ENCODE data around the gene LHX3. TPM values are rescaled to one million over a fixed set of nuclear protein-coding genes. Genes with fewer than 3 reads are reported as not detected.

The LHX3 gene
- total RNA-seq, 1 experiment from 2014 or later: 0.11 TPM

DNA sequence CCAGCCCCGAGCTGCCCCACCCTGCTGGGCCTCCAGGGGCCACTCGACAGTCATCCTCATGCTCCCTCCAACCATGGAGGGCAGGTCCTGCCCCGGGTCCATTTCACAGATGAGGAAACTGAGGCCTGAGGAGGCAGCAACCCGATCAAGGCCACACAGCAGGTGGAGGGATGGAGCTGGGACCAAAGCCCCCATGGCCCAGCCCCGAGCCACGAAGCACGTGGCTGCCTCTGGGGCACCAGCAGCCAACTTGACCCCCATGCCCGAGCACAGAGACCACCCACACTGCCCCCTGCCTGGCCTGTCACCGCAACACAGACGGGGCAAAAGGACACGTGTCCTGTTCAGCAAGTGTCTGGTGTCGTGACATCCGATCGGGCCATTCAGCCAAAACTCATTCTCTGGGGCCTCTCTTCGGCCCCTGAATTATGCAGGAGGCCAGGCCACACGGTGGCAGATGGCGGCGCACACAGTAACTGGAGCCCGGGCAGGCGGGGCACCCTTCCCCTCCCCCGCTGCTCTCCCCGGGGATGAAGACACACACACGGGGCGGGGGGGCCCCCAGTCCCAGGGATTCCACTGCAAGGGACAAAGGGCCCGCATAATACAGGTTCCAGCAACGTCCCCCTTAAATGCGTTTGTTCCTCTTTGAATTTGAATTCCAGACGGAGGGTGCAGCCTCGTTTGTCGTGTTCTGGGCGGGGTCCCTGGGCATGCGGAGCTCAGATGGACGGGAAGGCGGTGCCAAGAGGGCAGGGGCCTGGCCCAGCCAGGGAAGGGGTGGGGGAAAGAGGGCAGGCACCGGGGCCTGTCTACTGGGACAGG lies 56.8 kb downstream of the LHX3 start:
- peaks cover 13% of the 10 kb centered on the region for H3K4me1 ChIP-seq (ENCODE audit: insufficient read depth, low read length, poor library complexity, severe bottlenecking)
- H3K27me3 ChIP-seq (replicated peaks; ENCODE audit: insufficient read depth, low read depth, low read length, poor library complexity): no peaks in the 10 kb centered on the region
- no peaks in the 10 kb centered on the region for H3K9me3 ChIP-seq (ENCODE audit: low read depth, low read length, poor library complexity, severe bottlenecking)
- intact Hi-C loops (cut with micrococcal nuclease; ENCODE audit: unreplicated experiment): no loop called here
- DNase-seq (ENCODE audit: low spot score): no peak
- no TSS peak for BruUV-seq (replicated peaks)
- TF ChIP-seq, protein P1, sequence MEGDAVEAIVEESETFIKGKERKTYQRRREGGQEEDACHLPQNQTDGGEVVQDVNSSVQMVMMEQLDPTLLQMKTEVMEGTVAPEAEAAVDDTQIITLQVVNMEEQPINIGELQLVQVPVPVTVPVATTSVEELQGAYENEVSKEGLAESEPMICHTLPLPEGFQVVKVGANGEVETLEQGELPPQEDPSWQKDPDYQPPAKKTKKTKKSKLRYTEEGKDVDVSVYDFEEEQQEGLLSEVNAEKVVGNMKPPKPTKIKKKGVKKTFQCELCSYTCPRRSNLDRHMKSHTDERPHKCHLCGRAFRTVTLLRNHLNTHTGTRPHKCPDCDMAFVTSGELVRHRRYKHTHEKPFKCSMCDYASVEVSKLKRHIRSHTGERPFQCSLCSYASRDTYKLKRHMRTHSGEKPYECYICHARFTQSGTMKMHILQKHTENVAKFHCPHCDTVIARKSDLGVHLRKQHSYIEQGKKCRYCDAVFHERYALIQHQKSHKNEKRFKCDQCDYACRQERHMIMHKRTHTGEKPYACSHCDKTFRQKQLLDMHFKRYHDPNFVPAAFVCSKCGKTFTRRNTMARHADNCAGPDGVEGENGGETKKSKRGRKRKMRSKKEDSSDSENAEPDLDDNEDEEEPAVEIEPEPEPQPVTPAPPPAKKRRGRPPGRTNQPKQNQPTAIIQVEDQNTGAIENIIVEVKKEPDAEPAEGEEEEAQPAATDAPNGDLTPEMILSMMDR (conservative IDR thresholded peaks at IDR 0.05; ENCODE audit: low read depth, low read length): no peak
- TF ChIP-seq EZH2 (IDR thresholded peaks at IDR 0.05; ENCODE audit: borderline replicate concordance, low read depth, low read length, poor library complexity, severe bottlenecking): no peak
- no peak overlapping the region for H3K4me3 ChIP-seq (ENCODE audit: low read depth, low read length, poor library complexity, severe bottlenecking)
- no peak overlapping the region for H3K27ac ChIP-seq (ENCODE audit: low read depth, low read length, poor library complexity, severe bottlenecking)
- POLR2A ChIA-PET (ENCODE audit: low non-redundant PET): no interaction called here
- CTCF ChIA-PET: no interaction called here
- no peaks in the 10 kb centered on the region for H3K36me3 ChIP-seq (ENCODE audit: insufficient read depth, low read length, poor library complexity, severe bottlenecking)

DNA sequence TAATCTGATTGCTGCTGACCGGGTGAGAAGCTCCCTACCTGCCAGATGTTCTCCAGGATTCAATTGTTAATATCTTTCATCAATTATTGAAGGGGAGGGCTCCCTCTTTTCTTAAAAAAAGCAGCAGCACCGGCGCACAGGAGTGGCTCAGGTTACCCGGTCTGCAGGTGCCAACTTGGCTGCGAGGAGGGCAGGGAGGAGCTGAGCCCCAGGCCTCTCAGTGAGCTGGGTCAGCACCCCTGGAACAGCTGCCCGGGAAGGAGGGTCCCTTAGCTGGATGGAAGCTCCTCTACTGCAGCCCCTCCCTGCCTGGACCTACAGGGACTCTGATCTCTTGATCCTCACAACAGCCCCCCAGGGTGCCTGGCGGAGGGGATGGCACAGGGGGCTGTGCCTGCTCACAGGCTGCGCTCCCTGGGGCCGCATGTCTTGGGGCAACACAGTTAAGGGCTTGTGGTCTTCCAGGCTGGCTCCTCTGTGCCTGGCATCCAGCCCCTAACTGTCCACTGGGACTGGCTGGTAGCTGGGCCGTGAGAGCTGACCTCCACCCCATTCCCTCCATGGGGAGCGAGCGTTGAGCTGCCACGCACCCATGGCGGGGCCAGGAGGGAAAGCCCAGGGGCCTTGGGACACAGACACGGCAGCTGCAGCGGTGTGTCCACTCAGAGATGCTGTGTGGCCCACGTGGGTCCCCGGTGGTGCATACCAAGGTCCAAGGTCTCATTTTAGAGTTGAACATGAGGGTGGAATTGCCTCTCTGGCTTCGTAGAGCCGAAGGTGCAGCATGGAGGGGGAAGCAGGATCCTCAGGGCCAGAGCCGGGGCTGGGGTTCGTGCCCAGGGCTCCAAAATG lies 57.7 kb downstream of the LHX3 start:
- H3K9me3 ChIP-seq (ENCODE audit: low read depth, low read length, poor library complexity, severe bottlenecking): no peaks in the 10 kb centered on the region
- intact Hi-C loops (cut with micrococcal nuclease; ENCODE audit: unreplicated experiment): no loop called here
- H3K27me3 ChIP-seq (replicated peaks; ENCODE audit: insufficient read depth, low read depth, low read length, poor library complexity): no peaks in the 10 kb centered on the region
- ChIA-PET CTCF (no interaction called here), POLR2A (ENCODE audit: low non-redundant PET) (no interaction called here)
- DNase-seq (ENCODE audit: low spot score): no peak
- BruUV-seq (replicated peaks): no TSS peak
- peaks cover 13% of the 10 kb centered on the region for H3K4me1 ChIP-seq (ENCODE audit: insufficient read depth, low read length, poor library complexity, severe bottlenecking)
- TF ChIP-seq, protein P1 (conservative IDR thresholded peaks at IDR 0.05; ENCODE audit: low read depth, low read length): no peak
- TF ChIP-seq EZH2 (IDR thresholded peaks at IDR 0.05; ENCODE audit: borderline replicate concordance, low read depth, low read length, poor library complexity, severe bottlenecking): no peak
- no peak overlapping the region for H3K27ac ChIP-seq (ENCODE audit: low read depth, low read length, poor library complexity, severe bottlenecking)
- no peak overlapping the region for H3K4me3 ChIP-seq (ENCODE audit: low read depth, low read length, poor library complexity, severe bottlenecking)
- no peaks in the 10 kb centered on the region for H3K36me3 ChIP-seq (ENCODE audit: insufficient read depth, low read length, poor library complexity, severe bottlenecking)

Other genes starting within 250 kb of the LHX3 start
- 58.2 and 63.8 TPM in 2 replicates for gene UBAC1, start 243.8 kb downstream of the LHX3 start, total RNA-seq (2021)
- gene NACC2, start 109.8 kb downstream of the LHX3 start, total RNA-seq (2021): 19.5 and 22.7 TPM in 2 replicates
- 44.7 and 48.4 TPM in 2 replicates for gene TMEM250, start 86.3 kb downstream of the LHX3 start, total RNA-seq (2021)
- gene QSOX2, start 40.7 kb upstream of the LHX3 start, total RNA-seq (2021): 38.0 and 43.7 TPM in 2 replicates
- not detected in 2 replicates for gene CCDC187, start 99.0 kb upstream of the LHX3 start, total RNA-seq (2021)
- 36.4 and 48.5 TPM in 2 replicates for gene GPSM1, start 122.4 kb upstream of the LHX3 start, total RNA-seq (2021)
- gene DNLZ, start 158.6 kb upstream of the LHX3 start, total RNA-seq (2021): 32.7 and 37.3 TPM in 2 replicates
- gene CARD9, start 168.5 kb upstream of the LHX3 start, total RNA-seq (2021): 4.8 and 5.4 TPM in 2 replicates
- 22.9 and 24.8 TPM in 2 replicates for gene SNAPC4, start 195.0 kb upstream of the LHX3 start, total RNA-seq (2021)
- 135 and 146 TPM in 2 replicates for gene ENTR1, start 205.5 kb upstream of the LHX3 start, total RNA-seq (2021)
- 84.1 and 94.8 TPM in 2 replicates for gene PMPCA, start 205.5 kb upstream of the LHX3 start, total RNA-seq (2021)
- 26.2 and 27.7 TPM in 2 replicates for gene INPP5E, start 234.7 kb upstream of the LHX3 start, total RNA-seq (2021)

Measured in A673 (cell line).